NCI-H524 (cell line): ENCODE data around the gene LRCH4.

Source experiments
- DNase-seq, 2 experiments: peaks; one replicate each; lab custom pipeline; 2025; lab: John Stamatoyannopoulos, UW

Gene LRCH4

DNA sequence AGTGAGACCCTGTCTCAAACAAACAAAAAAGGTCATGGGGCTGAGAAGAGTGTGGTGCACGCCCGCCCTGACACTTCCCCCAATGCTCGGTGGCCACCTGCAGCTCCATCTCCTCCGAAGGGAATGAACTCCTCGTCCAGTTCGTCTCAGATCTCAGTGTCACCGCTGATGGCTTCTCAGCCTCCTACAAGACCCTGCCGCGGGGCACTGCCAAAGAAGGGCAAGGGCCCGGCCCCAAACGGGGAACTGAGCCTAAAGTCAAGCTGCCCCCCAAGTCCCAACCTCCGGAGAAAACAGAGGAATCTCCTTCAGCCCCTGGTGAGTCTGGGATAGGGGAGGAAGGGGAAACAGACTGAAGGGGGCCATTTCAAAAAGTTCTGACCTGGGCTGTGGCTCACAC is 20.4 kb upstream of the LRCH4 start:
- no peak for DNase-seq

- DNase-seq: no peak
Observed at GRCh38 chr7:100604976-100605911, 19.3 kb upstream of the LRCH4 start.

DNA sequence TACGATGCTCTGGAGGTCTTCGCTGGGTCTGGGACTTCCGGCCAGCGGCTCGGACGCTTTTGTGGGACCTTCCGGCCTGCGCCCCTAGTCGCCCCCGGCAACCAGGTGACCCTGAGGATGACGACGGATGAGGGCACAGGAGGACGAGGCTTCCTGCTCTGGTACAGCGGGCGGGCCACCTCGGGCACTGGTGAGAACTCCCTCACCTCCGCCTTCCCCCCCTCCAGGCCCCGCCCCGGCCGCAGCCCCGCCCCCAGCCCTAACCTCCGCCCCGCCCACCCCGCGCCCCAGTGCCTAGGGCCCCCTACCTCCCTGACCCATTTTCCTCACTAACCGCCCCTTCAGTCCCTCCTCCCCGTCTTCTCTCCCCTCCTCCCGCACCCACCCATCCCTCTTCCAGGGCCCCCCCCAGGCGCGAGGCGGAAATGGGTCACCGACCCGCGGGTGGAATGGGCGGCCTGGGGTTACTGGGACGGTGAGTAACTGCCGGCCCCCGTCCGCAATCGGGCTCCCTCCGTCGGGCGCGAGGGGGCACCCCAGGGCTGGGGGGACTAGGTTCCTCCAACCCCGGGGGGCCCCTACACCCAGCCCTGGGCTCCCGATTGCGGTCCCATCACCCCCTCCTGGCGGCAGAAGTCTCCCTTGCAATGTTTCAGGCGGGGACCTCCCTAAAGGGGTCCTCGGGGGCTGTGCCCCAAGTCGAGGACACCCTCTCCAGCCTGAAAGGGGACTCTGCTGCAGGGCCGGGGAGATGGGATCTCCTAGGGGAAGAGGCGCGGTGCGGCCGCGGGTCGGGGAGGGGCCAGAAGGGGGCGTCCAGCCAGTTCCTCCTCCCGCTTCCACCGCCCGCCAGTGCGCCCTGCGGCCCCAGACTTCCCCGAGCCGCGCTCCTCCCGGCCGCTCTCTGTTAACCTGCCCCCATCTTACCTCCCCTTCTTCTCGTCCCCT is 18.4 kb upstream of the LRCH4 start:
- peak; percentile 38 to 58 for DNase-seq

DNA sequence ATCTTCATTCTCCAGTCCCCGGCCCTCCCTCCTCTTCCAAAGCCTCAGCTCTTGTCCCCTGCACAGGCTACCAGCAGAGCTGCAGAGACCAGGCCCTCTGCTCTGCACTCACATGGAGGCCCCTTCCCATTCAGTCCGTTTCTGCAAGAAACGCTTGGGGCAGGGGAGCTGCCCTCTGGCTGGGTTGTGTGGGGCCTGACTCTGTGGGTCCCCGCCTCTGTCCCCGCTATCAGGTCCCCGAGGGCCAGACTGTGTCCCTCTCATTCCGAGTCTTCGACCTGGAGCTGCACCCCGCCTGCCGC is 17.7 kb upstream of the LRCH4 start:
- peak in 1 of 2 experiments; percentile 17 for DNase-seq

DNA sequence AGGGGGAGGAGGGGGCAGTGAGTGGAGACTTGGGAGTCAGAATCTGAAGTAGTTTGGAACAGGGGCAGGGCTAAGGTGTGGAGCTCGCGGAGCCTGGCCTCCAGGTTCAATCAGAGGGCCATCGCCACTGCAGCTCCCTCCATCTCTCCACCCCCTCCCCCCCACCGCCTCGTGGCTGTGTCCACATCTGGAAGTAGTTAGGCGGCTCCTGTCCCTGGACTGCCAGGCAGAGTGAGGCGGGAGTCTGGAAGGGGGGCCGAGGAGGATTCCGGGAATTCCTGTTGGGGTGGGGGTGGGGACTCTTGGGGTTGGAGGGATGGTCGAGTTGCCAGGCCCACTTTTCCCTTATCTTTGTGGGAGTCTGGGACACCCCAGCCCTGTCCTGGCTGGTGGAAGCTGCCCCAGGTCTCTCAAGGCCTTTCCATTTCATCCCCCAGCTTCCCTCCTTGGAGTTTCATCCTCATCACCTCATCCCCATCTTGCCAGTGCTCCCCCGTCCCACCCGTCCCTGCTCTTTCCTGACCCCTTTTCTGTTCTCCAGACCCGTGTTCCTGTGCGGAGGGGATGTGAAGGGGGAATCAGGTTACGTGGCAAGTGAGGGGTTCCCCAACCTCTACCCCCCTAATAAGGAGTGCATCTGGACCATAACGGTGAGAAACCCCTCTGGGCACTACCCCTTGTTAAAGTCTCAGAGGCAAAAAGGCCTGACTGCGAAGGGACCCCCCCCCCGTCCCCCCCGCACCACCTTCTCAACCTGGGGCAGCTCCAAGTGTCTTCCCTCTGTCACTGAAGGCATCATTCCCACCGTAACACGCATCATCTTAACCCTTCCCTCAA is 17.2 kb upstream of the LRCH4 start:
- peak in 1 of 2 experiments; percentile 16 for DNase-seq

GRCh38 chr7:100600730-100601038 is 14.8 kb upstream of the LRCH4 start:
- no peak for DNase-seq

GRCh38 chr7:100599911-100600729 is 14.2 kb upstream of the LRCH4 start:
- DNase-seq: peak in 1 of 2 experiments; percentile 3

DNA sequence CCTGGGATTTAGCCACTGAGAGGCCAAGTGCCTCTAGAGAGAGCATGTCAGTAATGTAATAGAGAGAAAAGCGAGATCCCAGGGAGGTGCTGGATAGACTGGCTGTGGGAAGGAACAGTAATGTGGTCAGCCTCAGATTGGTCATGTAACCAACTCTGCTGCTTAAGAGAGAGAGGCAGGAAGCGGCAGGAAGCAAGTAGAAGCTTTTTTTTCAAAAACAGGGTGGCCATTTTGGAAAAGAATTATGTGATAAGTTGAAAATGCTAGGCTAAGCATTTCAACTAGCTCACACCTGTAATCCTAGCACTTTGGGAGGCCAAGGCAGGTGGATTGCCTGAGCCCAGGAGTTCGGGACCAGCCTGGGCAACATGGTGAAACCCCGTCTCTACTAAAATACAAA is 12.5 kb upstream of the LRCH4 start:
- no peak for DNase-seq

DNA sequence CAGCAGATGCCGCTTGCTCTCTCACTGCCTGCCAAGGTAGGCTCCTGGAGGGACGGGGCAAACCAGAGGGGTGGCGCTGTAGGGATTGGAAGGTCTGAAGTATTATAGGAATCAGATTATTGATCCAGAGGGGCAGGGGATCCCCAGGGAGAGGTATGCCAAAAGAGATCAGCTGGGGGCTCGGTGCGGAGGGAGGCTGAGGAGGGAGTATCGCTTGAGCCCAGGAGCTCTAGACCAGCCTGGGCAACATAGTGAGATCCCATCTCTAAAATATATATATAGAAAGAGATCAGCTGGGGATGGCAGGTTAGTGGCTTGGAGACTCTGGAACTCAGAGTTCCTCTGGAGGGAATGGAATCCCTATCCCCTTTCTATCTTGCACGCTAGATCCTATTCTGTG is 9.3 kb upstream of the LRCH4 start:
- DNase-seq: no peak

DNA sequence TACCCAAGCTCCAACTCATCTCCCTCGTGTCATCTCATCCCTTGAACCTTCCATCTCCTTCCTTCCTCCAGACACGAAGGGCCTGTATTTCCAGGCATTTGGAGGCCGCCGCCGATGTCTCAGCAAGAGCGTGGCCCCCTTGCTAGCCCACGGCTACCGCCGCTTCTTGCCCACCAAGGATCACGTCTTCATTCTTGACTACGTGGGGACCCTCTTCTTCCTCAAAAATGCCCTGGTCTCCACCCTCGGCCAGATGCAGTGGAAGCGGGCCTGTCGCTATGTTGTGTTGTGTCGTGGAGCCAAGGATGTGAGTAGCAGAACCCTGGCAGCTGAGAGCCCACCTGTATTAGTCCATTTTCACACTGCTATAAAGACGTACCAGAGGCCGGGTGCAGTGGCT is 5.7 kb upstream of the LRCH4 start:
- no peak for DNase-seq

DNA sequence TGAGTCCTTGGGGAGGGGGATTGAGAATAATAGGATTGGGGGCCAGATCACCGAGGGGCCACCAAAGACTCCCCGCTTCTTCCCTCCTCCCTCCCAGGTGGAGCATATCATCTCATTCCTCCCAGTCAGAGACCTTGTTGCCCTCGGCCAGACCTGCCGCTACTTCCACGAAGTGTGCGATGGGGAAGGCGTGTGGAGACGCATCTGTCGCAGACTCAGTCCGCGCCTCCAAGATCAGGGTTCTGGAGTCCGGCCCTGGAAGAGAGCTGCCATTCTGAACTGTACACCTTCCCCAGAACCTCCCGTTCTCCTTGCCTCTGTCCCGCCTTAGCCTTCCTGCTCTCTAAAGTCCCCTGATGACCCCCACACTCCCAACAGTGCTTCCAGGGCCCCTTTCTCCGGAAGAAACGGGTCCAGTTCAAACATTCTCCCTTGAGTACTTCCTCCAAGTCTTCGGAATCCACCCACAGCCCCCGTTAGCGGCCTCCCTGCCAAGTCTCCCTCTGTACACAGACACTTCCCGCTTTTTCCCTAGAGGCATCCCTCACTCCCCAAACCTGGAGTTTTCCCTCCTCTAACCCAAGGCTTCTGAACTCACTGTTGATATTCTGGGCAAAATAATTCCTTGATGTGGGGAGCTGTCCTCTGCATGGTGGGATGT is 4.3 kb upstream of the LRCH4 start:
- no peak for DNase-seq

DNA sequence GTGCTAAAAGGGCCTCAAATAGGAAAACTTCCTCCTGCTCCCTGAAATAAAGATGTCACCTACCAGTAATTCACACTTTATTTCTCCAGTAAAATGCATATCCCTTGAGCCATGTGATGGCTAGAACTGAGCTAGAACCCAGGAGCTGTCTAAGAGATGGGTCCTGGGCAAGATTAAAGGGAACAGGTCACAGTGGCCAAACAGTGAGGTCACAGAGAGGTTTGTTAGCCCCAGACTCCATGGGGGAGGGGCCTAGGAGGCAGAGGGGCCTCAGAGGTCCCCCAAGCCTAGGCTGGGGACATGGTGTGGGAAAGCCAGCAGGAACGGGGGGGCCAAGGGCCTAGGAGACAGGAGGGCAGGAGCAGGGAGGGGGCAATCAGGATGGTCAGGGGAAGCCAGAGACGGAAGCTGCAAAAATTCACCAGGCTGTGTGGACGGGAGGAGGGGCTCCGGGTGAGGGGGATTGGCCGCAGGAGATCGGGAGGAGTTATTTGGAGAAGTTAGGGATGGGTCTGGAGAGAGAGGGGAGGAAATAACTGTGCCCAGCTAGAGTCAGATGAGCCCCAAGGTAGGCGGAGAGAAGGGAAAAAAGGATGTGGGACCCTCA is 3.5 kb upstream of the LRCH4 start:
- no peak for DNase-seq

DNA sequence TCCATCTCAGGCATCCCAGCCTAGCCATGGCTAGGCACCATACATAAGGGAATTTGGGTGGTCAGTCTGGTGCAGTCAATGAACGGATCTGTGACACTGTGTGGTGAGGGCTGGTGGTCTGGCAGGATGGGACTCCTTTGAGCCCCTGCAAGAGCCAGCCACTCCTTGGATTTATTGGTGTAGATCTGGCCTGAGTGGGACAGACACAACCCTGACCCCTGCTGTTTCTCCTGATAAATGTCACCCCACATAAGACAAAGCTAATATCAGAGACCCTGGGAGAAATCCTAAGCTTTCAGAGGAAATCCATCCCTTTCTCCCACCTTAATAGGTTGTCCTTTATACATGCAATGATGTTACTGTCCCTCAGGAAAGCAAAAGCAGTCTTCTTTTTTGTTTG is 2.5 kb upstream of the LRCH4 start:
- peak in 1 of 2 experiments; percentile 42 for DNase-seq

GRCh38 chr7:100586266-100587025 is 517 bp upstream of the LRCH4 start, which contains the start of gene FBXO24:
FBXO24 (plus strand) TSS chr7:100586328; CDS start chr7:100586626, 298 bp downstream.
- DNase-seq: peak; percentile 99

DNA sequence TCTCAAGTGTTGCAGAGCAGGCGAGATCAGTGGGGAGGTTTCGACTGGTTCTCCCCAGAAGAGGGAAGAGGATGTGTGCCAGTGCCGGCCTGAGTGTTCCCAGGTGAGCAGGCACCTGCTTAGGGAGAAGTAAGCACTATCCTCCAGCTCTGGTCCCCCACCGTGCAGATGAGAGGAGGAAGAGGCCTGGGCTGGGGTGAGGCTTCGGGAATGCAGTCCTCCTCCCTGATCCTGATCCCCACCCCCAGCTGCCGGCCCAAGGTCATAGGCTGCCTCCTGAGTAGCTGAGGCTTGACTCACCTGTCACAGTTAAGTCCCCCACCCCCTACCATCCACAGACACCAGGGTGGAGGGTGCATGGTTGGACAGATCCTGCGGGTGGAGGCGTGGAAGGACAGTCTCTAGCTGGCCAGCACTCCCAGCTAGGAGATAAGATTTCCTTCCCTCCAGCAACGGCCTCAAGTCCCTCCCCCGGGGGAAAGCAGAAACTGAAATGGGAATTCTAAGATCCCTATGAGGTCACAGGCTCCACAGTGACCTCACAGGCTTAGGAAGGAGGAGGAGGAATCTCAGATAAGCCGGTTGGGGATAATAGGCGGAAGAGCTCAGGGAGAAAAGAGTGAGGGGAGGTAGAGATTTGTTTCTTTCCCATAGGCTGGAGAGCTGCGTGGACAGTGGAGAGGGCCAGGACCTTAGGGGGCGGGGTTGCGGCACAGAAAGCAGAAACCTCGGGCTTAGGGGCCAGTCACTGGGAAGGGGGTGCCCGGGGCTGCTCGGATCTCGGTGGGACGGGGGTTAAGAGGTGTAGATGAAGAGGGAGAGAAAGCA is 1.0 kb downstream of the LRCH4 start:
- DNase-seq: peak in 1 of 2 experiments; percentile 20

DNA sequence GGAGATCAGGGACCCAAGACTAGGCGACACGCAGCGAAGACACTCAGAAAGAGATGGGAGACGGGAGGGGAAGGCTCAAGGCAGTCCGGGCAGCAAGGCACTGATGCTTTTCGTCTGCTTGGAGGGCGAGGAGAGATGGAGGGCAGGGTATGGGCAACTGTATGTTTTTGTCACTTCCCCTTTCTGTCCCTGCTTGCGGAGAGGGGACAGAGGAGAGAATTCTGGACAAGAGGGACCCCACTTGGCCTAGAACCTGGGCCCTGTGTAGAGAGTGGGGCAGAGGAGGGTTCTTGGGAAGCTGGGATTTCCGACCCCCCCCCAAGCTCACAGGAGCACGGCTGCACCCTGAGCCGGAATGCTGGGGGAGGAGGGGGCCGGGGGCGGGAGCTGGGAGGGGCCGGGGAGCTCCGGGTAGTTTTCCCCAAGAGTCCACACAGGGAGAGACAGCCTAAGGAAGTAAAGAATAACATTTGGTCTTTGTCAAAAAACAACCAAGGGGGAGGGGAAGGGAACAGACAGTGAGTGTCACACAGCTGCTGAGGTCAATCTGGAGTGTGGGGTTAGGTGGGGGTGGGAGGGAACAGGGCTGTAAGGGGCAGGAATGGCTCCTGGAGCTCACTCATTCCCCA is 1.8 kb downstream of the LRCH4 start:
- peak; percentile 16 to 43 for DNase-seq

DNA sequence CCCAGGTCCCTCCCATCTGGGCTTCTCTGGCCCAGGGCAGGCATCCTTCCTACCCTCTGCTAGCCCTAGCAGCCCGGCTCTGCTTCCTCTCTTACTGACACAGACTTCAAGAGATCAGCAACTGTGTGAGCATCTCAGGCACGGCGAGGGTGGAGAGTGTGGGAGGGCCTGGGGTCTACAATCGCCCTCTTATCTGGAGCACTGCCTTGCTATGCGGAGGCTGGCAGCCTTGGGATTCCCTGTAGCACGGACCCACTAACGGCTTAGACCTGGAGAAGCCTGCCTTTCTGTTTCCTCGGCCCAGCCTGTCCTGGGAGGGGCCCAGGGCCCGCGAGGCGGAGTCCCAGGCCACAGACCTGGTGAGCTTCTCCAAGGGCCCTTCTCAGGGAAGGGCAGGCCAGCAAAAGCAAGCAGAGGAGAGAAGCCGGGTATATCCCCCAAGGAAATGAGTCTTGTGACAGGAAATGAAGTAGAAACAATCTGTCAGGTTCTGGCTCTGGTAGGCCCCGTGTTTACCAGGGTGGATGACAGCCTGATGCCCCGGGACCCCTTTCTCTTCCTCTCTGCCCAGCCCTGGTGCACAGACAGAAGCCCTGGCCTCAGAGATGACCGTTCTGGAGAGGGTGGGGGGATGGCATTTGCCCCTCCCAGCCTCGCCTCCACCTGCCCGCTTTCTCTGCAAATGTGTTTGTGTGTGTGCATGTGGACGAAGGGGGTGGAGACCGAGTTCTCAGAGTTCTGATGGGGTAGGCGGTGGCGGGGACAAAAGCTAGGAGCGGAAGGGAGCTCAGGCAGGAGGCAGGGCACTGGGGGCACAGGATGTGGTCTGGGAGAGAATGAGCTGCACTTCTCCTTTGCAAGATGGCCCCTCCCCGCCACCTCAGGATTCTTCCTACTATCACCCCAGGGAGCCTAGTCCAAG is 2.5 kb downstream of the LRCH4 start:
- DNase-seq: no peak
